ENCODE measurements around the gene CTNND2. TPM values are rescaled to one million over a fixed set of nuclear protein-coding genes. Genes with fewer than 3 reads are reported as not detected.

CTNND2 gene
- total and polyA plus RNA-seq, 10 of the 15 experiments (the other 5 are each of a cell fraction or from before 2014, with no cell fraction given) = 0.02 to 0.16 (median 0.04) TPM; not detected in 7

DNA sequence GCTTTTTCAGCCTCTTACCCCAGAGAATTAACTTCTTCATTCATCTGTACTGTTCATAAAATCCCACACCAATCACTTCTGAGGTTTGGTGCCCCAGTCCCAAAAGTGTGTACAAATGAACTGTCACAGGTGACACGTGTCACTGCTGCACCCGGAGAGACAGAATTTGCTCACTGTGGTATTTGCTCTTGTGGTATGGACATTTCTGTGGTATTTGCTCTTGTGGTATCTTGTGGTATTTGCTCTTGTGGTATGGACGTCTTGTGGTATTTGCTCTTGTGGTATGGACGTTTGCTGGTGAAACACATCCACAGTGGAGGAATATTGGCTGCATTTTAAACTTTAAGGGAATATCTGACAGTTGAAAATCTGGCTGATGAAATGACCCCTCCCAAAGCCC, 928.3 kb downstream of the CTNND2 start:
- Histone ChIP-seq H3K9ac (ENCODE audit: control insufficient read depth, insufficient read depth, low read length) (no peak overlapping the region), H3K79me2 (ENCODE audit: control insufficient read depth, insufficient read depth, low read length) (no peaks in the 10 kb centered on the region), H2AFZ (ENCODE audit: control insufficient read depth, low read depth, low read length) (no peak overlapping the region), H3K9me3 (replicated peaks; ENCODE audit: control insufficient read depth, insufficient read depth, low read length) (no peaks in the 10 kb centered on the region), H3K4me1 (ENCODE audit: control insufficient read depth, insufficient read depth, low read length) (no peaks in the 10 kb centered on the region), H4K20me1 (ENCODE audit: control insufficient read depth, insufficient read depth) (no peaks in the 10 kb centered on the region), H3K36me3 (ENCODE audit: control insufficient read depth in 2 of 2, insufficient read depth in 2 of 2, low read length in 1 of 2) (no peaks in the 10 kb centered on the region), H3K4me3 (no peak overlapping the region), H3K27me3 (replicated peaks in 1 of 2; ENCODE audit: control insufficient read depth in 2 of 2, insufficient read depth in 2 of 2, low read length in 1 of 2) (no peaks in the 10 kb centered on the region), H3K4me2 (ENCODE audit: control insufficient read depth, insufficient read depth) (no peak overlapping the region), H3K27ac (ENCODE audit: control insufficient read depth, insufficient read depth) (no peak overlapping the region)
- in situ Hi-C loops (cut with MboI) = no loop called here
- CTCF ChIA-PET = interaction anchor here (0.7 to 1.6 kb wide), 2 partner anchors 12 to 25 kb away, joined by 3 to 6 read pairs; no protein-coding TSS in a partner anchor
- TF ChIP-seq RUNX3 (IDR thresholded peaks at IDR 0.05; ENCODE audit: low read length) (peak; percentile 27; the same call in 1 of the 2 replicates), SREBF1 (IDR thresholded peaks at IDR 0.05; ENCODE audit: low read length) (no peak)
- SMC1A ChIA-PET (ENCODE audit: uncharacterized antibody, unreplicated experiment) = no interaction called here
- DNase-seq (ENCODE audit: low read depth, low spot score) (no peak), FAIRE-seq (no peak), ATAC-seq (no peak)
- POLR2A ChIA-PET = no interaction called here
- WGBS (ENCODE audit: insufficient coverage, insufficient replicate concordance, low lambda C conversion rate, missing lambda C conversion rate) = 3% methylated on average over 4 of the region's 4 CpGs
- RAD21 ChIA-PET (ENCODE audit: unreplicated experiment) = no interaction called here
- no TSS peak for BruUV-seq (replicated peaks)
- intact Hi-C loops (cut with micrococcal nuclease; ENCODE audit: unreplicated experiment) = no loop called here

DNA sequence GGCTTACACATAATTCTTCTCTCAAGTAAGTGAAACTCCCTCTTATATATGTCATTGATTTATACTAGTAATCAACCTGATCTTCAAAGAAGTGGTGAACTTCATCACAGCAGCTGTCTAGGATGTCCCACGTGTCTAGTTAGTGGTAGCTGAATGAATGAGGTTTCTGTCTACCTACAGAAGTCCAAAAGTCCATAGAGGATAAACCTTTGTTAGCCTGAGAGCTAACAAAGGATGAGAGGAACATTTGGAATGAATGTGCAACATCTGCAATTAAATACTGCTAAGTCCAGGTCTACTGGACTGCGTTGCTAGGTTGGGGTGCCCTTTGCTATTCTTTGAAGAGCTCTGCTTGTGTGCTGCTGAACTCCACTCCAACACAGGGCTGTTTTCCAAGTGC, 929.4 kb downstream of the CTNND2 start:
- no peak overlapping the region for H3K4me2 ChIP-seq (ENCODE audit: control insufficient read depth, insufficient read depth)
- no peaks in the 10 kb centered on the region for H4K20me1 ChIP-seq (ENCODE audit: control insufficient read depth, insufficient read depth)
- no peak overlapping the region for H3K4me3 ChIP-seq
- no peaks in the 10 kb centered on the region for H3K4me1 ChIP-seq (ENCODE audit: control insufficient read depth, insufficient read depth, low read length)
- intact Hi-C loops (cut with micrococcal nuclease; ENCODE audit: unreplicated experiment) (no loop called here), in situ Hi-C loops (cut with MboI) (no loop called here)
- ChIA-PET CTCF (interaction anchor here (1.6 kb wide), 1 partner anchor 13 kb away, joined by 6 read pairs; no protein-coding TSS in a partner anchor), SMC1A (ENCODE audit: uncharacterized antibody, unreplicated experiment) (no interaction called here), POLR2A (no interaction called here), RAD21 (ENCODE audit: unreplicated experiment) (no interaction called here)
- no TSS peak for BruUV-seq (replicated peaks)
- no peaks in the 10 kb centered on the region for H3K79me2 ChIP-seq (ENCODE audit: control insufficient read depth, insufficient read depth, low read length)
- H3K9me3 ChIP-seq (replicated peaks; ENCODE audit: control insufficient read depth, insufficient read depth, low read length) = no peaks in the 10 kb centered on the region
- H3K36me3 ChIP-seq (ENCODE audit: control insufficient read depth in 2 of 2, insufficient read depth in 2 of 2, low read length in 1 of 2) = no peaks in the 10 kb centered on the region
- TF ChIP-seq, protein P1, sequence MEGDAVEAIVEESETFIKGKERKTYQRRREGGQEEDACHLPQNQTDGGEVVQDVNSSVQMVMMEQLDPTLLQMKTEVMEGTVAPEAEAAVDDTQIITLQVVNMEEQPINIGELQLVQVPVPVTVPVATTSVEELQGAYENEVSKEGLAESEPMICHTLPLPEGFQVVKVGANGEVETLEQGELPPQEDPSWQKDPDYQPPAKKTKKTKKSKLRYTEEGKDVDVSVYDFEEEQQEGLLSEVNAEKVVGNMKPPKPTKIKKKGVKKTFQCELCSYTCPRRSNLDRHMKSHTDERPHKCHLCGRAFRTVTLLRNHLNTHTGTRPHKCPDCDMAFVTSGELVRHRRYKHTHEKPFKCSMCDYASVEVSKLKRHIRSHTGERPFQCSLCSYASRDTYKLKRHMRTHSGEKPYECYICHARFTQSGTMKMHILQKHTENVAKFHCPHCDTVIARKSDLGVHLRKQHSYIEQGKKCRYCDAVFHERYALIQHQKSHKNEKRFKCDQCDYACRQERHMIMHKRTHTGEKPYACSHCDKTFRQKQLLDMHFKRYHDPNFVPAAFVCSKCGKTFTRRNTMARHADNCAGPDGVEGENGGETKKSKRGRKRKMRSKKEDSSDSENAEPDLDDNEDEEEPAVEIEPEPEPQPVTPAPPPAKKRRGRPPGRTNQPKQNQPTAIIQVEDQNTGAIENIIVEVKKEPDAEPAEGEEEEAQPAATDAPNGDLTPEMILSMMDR (IDR thresholded peaks at IDR 0.05 in 2 of 3, conservative IDR thresholded peaks at IDR 0.05 in 1 of 3; ENCODE audit: control insufficient read depth in 2 of 3, extremely low read depth in 1 of 3, insufficient read depth in 1 of 3, low read depth in 3 of 3, low read length in 3 of 3) = no peak
- TF ChIP-seq RUNX3 (IDR thresholded peaks at IDR 0.05; ENCODE audit: low read length) (no peak), NR2F1 (conservative IDR thresholded peaks at IDR 0.05) (no peak), SUZ12 (IDR thresholded peaks at IDR 0.05; ENCODE audit: unreplicated experiment) (no peak), TBL1XR1 (IDR thresholded peaks at IDR 0.05; ENCODE audit: low read depth, low read length) (no peak), KLF5 (IDR thresholded peaks at IDR 0.05; ENCODE audit: partially characterized antibody) (no peak), RFX5 (IDR thresholded peaks at IDR 0.05; ENCODE audit: low read depth, low read length) (no peak), MTA3 (IDR thresholded peaks at IDR 0.05; ENCODE audit: borderline replicate concordance, low read length) (no peak)
- TF ChIP-seq, protein P2, sequence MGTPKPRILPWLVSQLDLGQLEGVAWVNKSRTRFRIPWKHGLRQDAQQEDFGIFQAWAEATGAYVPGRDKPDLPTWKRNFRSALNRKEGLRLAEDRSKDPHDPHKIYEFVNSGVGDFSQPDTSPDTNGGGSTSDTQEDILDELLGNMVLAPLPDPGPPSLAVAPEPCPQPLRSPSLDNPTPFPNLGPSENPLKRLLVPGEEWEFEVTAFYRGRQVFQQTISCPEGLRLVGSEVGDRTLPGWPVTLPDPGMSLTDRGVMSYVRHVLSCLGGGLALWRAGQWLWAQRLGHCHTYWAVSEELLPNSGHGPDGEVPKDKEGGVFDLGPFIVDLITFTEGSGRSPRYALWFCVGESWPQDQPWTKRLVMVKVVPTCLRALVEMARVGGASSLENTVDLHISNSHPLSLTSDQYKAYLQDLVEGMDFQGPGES (IDR thresholded peaks at IDR 0.05) = no peak
- WGBS (ENCODE audit: insufficient coverage, insufficient replicate concordance, low lambda C conversion rate, missing lambda C conversion rate) = 16% methylated on average over 2 of the region's 2 CpGs
- ATAC-seq = no peak
- H3K9ac ChIP-seq (ENCODE audit: control insufficient read depth, insufficient read depth, low read length) = no peak overlapping the region
- no peaks in the 10 kb centered on the region for H3K27me3 ChIP-seq (replicated peaks in 1 of 2; ENCODE audit: control insufficient read depth in 2 of 2, insufficient read depth in 2 of 2, low read length in 1 of 2)
- no peak for DNase-seq (ENCODE audit: low read depth, low spot score)
- H3K27ac ChIP-seq (ENCODE audit: control insufficient read depth, insufficient read depth) = no peak overlapping the region
- no peak overlapping the region for H2AFZ ChIP-seq (ENCODE audit: control insufficient read depth, low read depth, low read length)
- no peak for FAIRE-seq

Measured in GM12878 (cell line).